ENCODE measurements around the gene BTBD9.

DNA sequence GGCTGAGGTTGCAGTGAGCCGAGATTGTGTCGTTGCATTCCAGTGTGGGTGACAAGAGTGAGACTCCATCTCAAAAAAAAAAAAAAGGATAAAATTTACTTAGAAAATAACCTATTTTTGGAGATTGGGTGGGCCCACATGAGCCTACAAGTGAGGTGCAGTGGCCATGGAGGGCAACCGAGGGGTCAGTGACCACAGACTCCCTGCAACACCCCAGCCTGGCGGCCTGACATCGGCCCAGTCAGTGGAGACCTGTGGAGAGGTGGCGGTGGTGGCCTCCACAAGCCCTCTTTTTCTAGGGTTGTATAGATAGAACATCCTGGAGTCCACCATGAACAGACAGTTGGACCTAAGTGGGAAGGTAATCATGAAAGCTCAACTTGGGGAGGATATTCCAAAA, 52.7 kb downstream of the BTBD9 start:
- TF ChIP-seq, protein P1, sequence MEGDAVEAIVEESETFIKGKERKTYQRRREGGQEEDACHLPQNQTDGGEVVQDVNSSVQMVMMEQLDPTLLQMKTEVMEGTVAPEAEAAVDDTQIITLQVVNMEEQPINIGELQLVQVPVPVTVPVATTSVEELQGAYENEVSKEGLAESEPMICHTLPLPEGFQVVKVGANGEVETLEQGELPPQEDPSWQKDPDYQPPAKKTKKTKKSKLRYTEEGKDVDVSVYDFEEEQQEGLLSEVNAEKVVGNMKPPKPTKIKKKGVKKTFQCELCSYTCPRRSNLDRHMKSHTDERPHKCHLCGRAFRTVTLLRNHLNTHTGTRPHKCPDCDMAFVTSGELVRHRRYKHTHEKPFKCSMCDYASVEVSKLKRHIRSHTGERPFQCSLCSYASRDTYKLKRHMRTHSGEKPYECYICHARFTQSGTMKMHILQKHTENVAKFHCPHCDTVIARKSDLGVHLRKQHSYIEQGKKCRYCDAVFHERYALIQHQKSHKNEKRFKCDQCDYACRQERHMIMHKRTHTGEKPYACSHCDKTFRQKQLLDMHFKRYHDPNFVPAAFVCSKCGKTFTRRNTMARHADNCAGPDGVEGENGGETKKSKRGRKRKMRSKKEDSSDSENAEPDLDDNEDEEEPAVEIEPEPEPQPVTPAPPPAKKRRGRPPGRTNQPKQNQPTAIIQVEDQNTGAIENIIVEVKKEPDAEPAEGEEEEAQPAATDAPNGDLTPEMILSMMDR (optimal IDR thresholded peaks at IDR 0.05 in 1 of 3, IDR thresholded peaks at IDR 0.05 in 1 of 3, conservative IDR thresholded peaks at IDR 0.05 in 1 of 3; ENCODE audit: extremely low read depth in 1 of 3, insufficient read depth in 2 of 3, low read length in 3 of 3) = no peak
- TF ChIP-seq EZH2 (IDR thresholded peaks at IDR 0.05; ENCODE audit: low read length) = no peak
